Fibroblast of lung (primary cell): ENCODE data around the gene NCOR1. TPM values are rescaled to one million over a fixed set of nuclear protein-coding genes. Genes with fewer than 3 reads are reported as not detected.
A peak's percentile ranks its signal among the peaks of the same experiment; 100 is the strongest.

Source experiments
- DNase-seq, 2 donors: peaks; one replicate each; pipeline versions ENCODE4 v3.0.0 to v3.0.0-alpha.2; 2010; ENCODE audit warnings: low read depth in 2 of 2
- H2AFZ ChIP-seq: 2 replicates; pipeline ENCODE4 v1.5.1; 2012; ENCODE audit warnings: low read length, control low read depth, inconsistent platforms
- H3K27ac ChIP-seq: 2 replicates; pipeline ENCODE4 v1.5.1; 2011; ENCODE audit warnings: low read length, control low read depth; ENCODE audit not compliant: insufficient read depth
- H3K27me3 ChIP-seq: 2 replicates; pipeline ENCODE4 v1.5.1; 2011; ENCODE audit warnings: mild to moderate bottlenecking, low read length; ENCODE audit not compliant: control insufficient read depth, insufficient read depth
- H3K36me3 ChIP-seq: 2 replicates; pipeline ENCODE4 v1.5.1; 2011; ENCODE audit warnings: low read length; ENCODE audit not compliant: control insufficient read depth, insufficient read depth
- H3K4me1 ChIP-seq: 2 replicates; pipeline ENCODE4 v1.5.1; 2011; ENCODE audit warnings: low read length; ENCODE audit not compliant: control insufficient read depth, insufficient read depth; ENCODE audit errors: extremely low read depth
- H3K4me2 ChIP-seq: 2 replicates; pipeline ENCODE4 v1.5.1; 2011; ENCODE audit warnings: low read length, control low read depth; ENCODE audit not compliant: insufficient read depth; ENCODE audit errors: extremely low read depth
- H3K4me3 ChIP-seq, 4 experiments: fragments of 200-600 bp in 1 of 4; sonication (generic) in 1 of 4; replicated peaks in 1 of 4; 2 replicates each; pipeline ENCODE4 v1.5.1; 2011 to 2016; ENCODE audit warnings: low read length in 4 of 4, low read depth in 3 of 4, mild to moderate bottlenecking in 3 of 4, control low read depth in 2 of 4, inconsistent platforms in 1 of 4, mixed read lengths in 1 of 4; ENCODE audit not compliant: insufficient read depth in 1 of 4; ENCODE audit errors: control extremely low read depth in 1 of 4
- H3K79me2 ChIP-seq: 2 replicates; pipeline ENCODE4 v1.5.1; 2012; ENCODE audit warnings: mild to moderate bottlenecking, low read length, inconsistent platforms; ENCODE audit not compliant: control insufficient read depth, insufficient read depth
- H3K9ac ChIP-seq: 2 replicates; pipeline ENCODE4 v1.5.1; 2011; ENCODE audit warnings: mild to moderate bottlenecking, low read length, control low read depth; ENCODE audit not compliant: insufficient read depth
- H3K9me3 ChIP-seq: 2 replicates; pipeline ENCODE4 v1.5.1; 2012; ENCODE audit warnings: low read depth, low read length; ENCODE audit not compliant: control insufficient read depth, insufficient read depth
- H4K20me1 ChIP-seq: 2 replicates; pipeline ENCODE4 v1.5.1; 2011; ENCODE audit warnings: low read length; ENCODE audit not compliant: control insufficient read depth, insufficient read depth; ENCODE audit errors: extremely low read depth
- EZH2 ChIP-seq: IDR thresholded peaks from 2 replicates; pipeline ENCODE4 v1.5.1; 2012; ENCODE audit warnings: low read length, control low read depth, mild to moderate bottlenecking; ENCODE audit errors: missing control alignments
- polyA plus RNA-seq, 2 donors: library from polyadenylated mRNA; depleted of rRNA in 1 of 2; stranded (reverse) in 1 of 2; unstranded in 1 of 2; fragments of >200 nt; gene quantifications; 2 replicates each; pipeline ENCODE4 v1.2.1, GENCODE V29; 2011 to 2012; ENCODE audit warnings: missing spikeins in 1 of 2
- total RNA-seq: library from RNA; depleted of rRNA; stranded (reverse); fragments of >200 nt; gene quantifications from 2 replicates; pipeline ENCODE4 v1.2.1, GENCODE V29; 2014
- TF ChIP-seq, protein P1 (sequence below), 2 donors: IDR thresholded peaks in 1 of 2; conservative IDR thresholded peaks in 1 of 2; 1 replicate in 1 of 2; 2 replicates in 1 of 2; pipeline ENCODE4 v1.5.1; 2011 to 2012; ENCODE audit warnings: low read length in 2 of 2, control low read depth in 1 of 2, inconsistent platforms in 1 of 2, low read depth in 1 of 2, mild to moderate bottlenecking in 1 of 2

The NCOR1 gene
- total and polyA plus RNA-seq, 2 donors (not counting 1 experiment from before 2014, with no cell fraction given): 67.6 to 106 TPM

DNA sequence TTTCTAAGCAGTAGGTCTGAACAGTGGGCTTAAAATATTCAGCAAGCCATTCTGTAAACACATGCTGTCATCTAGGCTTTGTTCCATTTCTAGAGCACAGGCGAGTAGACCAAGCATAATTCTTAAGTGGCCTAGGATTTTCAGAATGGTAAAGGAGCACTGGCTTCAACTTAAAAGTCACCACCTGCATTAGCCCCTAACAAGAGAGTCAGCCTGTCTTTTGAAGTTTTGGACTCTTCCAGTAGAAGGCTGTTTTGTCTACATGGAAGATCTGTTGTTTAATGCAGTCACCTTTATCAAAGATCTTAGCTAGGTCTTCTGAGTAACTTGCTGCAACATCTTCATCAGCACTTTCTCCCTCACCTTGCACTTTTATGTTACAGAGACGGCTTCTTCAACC, 179.1 kb downstream of the NCOR1 start:
- TF ChIP-seq, protein P1, sequence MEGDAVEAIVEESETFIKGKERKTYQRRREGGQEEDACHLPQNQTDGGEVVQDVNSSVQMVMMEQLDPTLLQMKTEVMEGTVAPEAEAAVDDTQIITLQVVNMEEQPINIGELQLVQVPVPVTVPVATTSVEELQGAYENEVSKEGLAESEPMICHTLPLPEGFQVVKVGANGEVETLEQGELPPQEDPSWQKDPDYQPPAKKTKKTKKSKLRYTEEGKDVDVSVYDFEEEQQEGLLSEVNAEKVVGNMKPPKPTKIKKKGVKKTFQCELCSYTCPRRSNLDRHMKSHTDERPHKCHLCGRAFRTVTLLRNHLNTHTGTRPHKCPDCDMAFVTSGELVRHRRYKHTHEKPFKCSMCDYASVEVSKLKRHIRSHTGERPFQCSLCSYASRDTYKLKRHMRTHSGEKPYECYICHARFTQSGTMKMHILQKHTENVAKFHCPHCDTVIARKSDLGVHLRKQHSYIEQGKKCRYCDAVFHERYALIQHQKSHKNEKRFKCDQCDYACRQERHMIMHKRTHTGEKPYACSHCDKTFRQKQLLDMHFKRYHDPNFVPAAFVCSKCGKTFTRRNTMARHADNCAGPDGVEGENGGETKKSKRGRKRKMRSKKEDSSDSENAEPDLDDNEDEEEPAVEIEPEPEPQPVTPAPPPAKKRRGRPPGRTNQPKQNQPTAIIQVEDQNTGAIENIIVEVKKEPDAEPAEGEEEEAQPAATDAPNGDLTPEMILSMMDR (conservative IDR thresholded peaks at IDR 0.05 in 1 of 2, IDR thresholded peaks at IDR 0.05 in 1 of 2; ENCODE audit: low read depth in 1 of 2, low read length in 2 of 2): no peak
- no peak for TF ChIP-seq EZH2
- H3K4me1 ChIP-seq: no peaks in the 10 kb centered on the region
- no peak overlapping the region for H3K4me3 ChIP-seq
- H3K27me3 ChIP-seq: no peaks in the 10 kb centered on the region
- H3K9ac ChIP-seq: no peak overlapping the region
- no peaks in the 10 kb centered on the region for H3K79me2 ChIP-seq
- no peak overlapping the region for H3K27ac ChIP-seq
- H4K20me1 ChIP-seq: no peaks in the 10 kb centered on the region
- H3K9me3 ChIP-seq: no peaks in the 10 kb centered on the region
- peaks cover 19% of the 10 kb centered on the region for H3K36me3 ChIP-seq
- DNase-seq: no peak
- H2AFZ ChIP-seq: no peak overlapping the region
- no peak overlapping the region for H3K4me2 ChIP-seq

- H3K4me1 ChIP-seq: no peaks in the 10 kb centered on the region
- H4K20me1 ChIP-seq: no peaks in the 10 kb centered on the region
- no peaks in the 10 kb centered on the region for H3K79me2 ChIP-seq
- H2AFZ ChIP-seq: no peak overlapping the region
- no peak overlapping the region for H3K27ac ChIP-seq
- TF ChIP-seq, protein P1 (conservative IDR thresholded peaks at IDR 0.05 in 1 of 2, IDR thresholded peaks at IDR 0.05 in 1 of 2; ENCODE audit: low read depth in 1 of 2, low read length in 2 of 2): no peak
- TF ChIP-seq EZH2: no peak
- no peak overlapping the region for H3K4me2 ChIP-seq
- no peaks in the 10 kb centered on the region for H3K27me3 ChIP-seq
- H3K9me3 ChIP-seq: no peaks in the 10 kb centered on the region
- H3K4me3 ChIP-seq: no peak overlapping the region
- no peak for DNase-seq
- peaks cover 20% of the 10 kb centered on the region for H3K36me3 ChIP-seq
- H3K9ac ChIP-seq: no peak overlapping the region
Measured at GRCh38 chr17:16033729-16034349, 181.5 kb downstream of the NCOR1 start.

DNA sequence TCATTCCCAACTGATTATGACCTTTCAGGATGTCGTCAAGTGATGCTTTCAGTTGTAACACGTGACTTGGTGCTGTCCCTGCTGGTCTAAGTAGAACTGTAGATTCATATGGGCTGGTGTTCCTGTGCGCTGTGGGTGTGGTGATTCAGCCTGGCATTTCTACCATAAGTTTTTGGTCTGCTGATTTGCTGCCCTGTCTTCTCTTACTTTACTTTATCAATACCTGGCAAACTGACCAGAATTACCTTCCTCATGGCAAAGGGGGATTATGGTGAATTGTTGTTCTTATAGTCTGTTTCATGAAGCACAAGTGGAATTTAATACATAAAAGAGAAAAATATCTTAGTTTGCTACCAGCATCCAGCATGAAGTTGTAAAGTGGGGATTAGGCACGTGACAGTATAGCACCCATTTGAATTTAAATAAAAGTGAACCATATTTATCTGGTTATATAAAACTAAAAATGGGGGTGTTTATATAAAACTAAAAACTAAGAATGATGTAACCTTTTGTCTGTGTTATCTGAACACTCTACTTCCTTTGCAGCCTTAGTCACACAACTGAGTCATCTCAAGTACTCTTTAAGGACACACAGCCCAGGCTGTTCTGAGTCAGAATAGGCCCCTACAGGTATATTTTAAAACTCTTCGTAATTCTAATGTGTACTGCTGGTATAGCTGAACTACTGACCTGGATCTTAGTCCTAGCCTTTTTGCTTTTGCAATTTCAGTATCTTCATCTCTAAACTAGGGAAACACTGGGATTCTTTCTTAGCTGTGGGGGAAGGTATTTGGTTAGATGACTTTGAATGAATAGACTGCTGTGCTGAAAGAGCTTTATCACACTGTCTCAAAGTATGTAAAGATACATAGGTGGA, 187.4 kb downstream of the NCOR1 start:
- H3K36me3 ChIP-seq: peaks cover 20% of the 10 kb centered on the region
- TF ChIP-seq, protein P1 (conservative IDR thresholded peaks at IDR 0.05 in 1 of 2, IDR thresholded peaks at IDR 0.05 in 1 of 2; ENCODE audit: low read depth in 1 of 2, low read length in 2 of 2): no peak
- TF ChIP-seq EZH2: no peak
- H2AFZ ChIP-seq: no peak overlapping the region
- no peaks in the 10 kb centered on the region for H3K27me3 ChIP-seq
- H3K9ac ChIP-seq: no peak overlapping the region
- no peaks in the 10 kb centered on the region for H4K20me1 ChIP-seq
- no peak overlapping the region for H3K4me3 ChIP-seq
- no peaks in the 10 kb centered on the region for H3K79me2 ChIP-seq
- H3K4me1 ChIP-seq: peaks cover 7% of the 10 kb centered on the region
- peak overlapping the region; percentile 18 for H3K4me2 ChIP-seq
- no peaks in the 10 kb centered on the region for H3K9me3 ChIP-seq
- DNase-seq: peak; percentile 87 to 97
- H3K27ac ChIP-seq: peak overlapping the region; percentile 62
